A549 (cell line): ENCODE results near the gene DCUN1D4.

Experiments used
- BCL3 ChIP-seq: fragments of >200 bp; sonication (Bioruptor Twin); formaldehyde crosslinking; IDR thresholded peaks from 3 replicates; pipeline ENCODE4 v1.6.1; 2016
- CBX8 ChIP-seq: fragments of 200-600 bp; sonication (generic); IDR thresholded peaks from 2 replicates; pipeline ENCODE4 v1.6.1; 2016
- CEBPB ChIP-seq, 2 experiments: fragments of >200 bp in 1 of 2; sonication (Bioruptor Twin) in 1 of 2; formaldehyde crosslinking in 1 of 2; IDR thresholded peaks; 2 replicates each; pipeline ENCODE4 v1.6.1; 2012 to 2016
- CHD4 ChIP-seq: fragments of 200-600 bp; sonication (generic); IDR thresholded peaks from 2 replicates; pipeline ENCODE4 v1.6.1; 2016; ENCODE audit warnings: antibody characterized with exemption, mild to moderate bottlenecking, borderline replicate concordance
- CTCF ChIP-seq: fragments of >200 bp; sonication (Bioruptor Twin); formaldehyde crosslinking; IDR thresholded peaks from 3 replicates; pipeline ENCODE4 v1.5.1; 2016
- EP300 ChIP-seq, 2 experiments: fragments of >200 bp; sonication (Bioruptor Twin); formaldehyde crosslinking; IDR thresholded peaks; 2 replicates in 1 of 2; 3 replicates in 1 of 2; pipeline ENCODE4 v1.6.1; 2016 to 2017
- FOSL2 ChIP-seq, 2 experiments: fragments of 450-650 bp in 1 of 2; fragments of >200 bp in 1 of 2; sonication (Bioruptor Twin) in 1 of 2; formaldehyde crosslinking; IDR thresholded peaks; 2 replicates each; pipeline versions ENCODE4 v1.5.0 to v1.6.1; 2016 to 2020; ENCODE audit warnings: mild to moderate bottlenecking in 1 of 2, moderate library complexity in 1 of 2
- HDAC2 ChIP-seq: fragments of 200-600 bp; sonication (generic); IDR thresholded peaks from 2 replicates; pipeline ENCODE4 v1.6.1; 2016
- PHF8 ChIP-seq: fragments of 200-600 bp; sonication (generic); IDR thresholded peaks from 2 replicates; pipeline ENCODE4 v1.6.1; 2016; ENCODE audit warnings: low read depth, mild to moderate bottlenecking, antibody characterized with exemption, moderate library complexity, borderline replicate concordance
- POLR2A ChIP-seq: IDR thresholded peaks from 2 replicates; pipeline ENCODE4 v1.6.1; 2012; ENCODE audit warnings: mild to moderate bottlenecking, low read length
- RCOR1 ChIP-seq: fragments of 150-350 bp; IDR thresholded peaks from 2 replicates; pipeline ENCODE4 v1.6.1; 2014; ENCODE audit warnings: antibody characterized with exemption, low read length, low read depth
- TF ChIP-seq, protein P1 (sequence below): fragments of 200-600 bp; sonication (generic); IDR thresholded peaks from 2 replicates; pipeline ENCODE4 v1.6.1; 2016; ENCODE audit warnings: antibody characterized with exemption, mild to moderate bottlenecking, moderate library complexity

GRCh38 chr4:51943221-51943620, 100.3 kb downstream of the DCUN1D4 start:
- TF ChIP-seq CTCF (no peak), HDAC2 (no peak), RCOR1 (no peak), POLR2A (no peak), FOSL2 (IDR thresholded peaks at IDR 0.05) (no peak), FOSL2 (CRISPR knock-in tag; IDR thresholded peaks at IDR 0.05) (no peak), BCL3 (no peak), CHD4 (no peak), PHF8 (no peak), CEBPB (IDR thresholded peaks at IDR 0.05) (no peak), EP300 (IDR thresholded peaks at IDR 0.05) (no peak), CBX8 (no peak)
- TF ChIP-seq, protein P1, sequence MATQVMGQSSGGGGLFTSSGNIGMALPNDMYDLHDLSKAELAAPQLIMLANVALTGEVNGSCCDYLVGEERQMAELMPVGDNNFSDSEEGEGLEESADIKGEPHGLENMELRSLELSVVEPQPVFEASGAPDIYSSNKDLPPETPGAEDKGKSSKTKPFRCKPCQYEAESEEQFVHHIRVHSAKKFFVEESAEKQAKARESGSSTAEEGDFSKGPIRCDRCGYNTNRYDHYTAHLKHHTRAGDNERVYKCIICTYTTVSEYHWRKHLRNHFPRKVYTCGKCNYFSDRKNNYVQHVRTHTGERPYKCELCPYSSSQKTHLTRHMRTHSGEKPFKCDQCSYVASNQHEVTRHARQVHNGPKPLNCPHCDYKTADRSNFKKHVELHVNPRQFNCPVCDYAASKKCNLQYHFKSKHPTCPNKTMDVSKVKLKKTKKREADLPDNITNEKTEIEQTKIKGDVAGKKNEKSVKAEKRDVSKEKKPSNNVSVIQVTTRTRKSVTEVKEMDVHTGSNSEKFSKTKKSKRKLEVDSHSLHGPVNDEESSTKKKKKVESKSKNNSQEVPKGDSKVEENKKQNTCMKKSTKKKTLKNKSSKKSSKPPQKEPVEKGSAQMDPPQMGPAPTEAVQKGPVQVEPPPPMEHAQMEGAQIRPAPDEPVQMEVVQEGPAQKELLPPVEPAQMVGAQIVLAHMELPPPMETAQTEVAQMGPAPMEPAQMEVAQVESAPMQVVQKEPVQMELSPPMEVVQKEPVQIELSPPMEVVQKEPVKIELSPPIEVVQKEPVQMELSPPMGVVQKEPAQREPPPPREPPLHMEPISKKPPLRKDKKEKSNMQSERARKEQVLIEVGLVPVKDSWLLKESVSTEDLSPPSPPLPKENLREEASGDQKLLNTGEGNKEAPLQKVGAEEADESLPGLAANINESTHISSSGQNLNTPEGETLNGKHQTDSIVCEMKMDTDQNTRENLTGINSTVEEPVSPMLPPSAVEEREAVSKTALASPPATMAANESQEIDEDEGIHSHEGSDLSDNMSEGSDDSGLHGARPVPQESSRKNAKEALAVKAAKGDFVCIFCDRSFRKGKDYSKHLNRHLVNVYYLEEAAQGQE = no peak
